ENCODE results near the gene AP2A2. TPM values are rescaled to one million over a fixed set of nuclear protein-coding genes. Genes with fewer than 3 reads are reported as not detected.
"Not testable (repeated sequence)": the region's sequence is repeated elsewhere in the genome, so short reads cannot be mapped to it uniquely, and the experiment has no call there.

The AP2A2 gene
- total RNA-seq, 1 experiment from 2014 or later, result 36.1 TPM

GRCh38 chr11:1016610-1017126 is 91.0 kb downstream of the AP2A2 start:
- not testable (repeated sequence) for DNase-seq; H3K4me3 ChIP-seq (ENCODE audit: insufficient read depth, low read depth, low read length); H3K27me3 ChIP-seq (ENCODE audit: control insufficient read depth, insufficient read depth, low read length); H3K36me3 ChIP-seq (replicated peaks; ENCODE audit: control insufficient read depth, insufficient read depth, low read length)

- H3K36me3 ChIP-seq (replicated peaks; ENCODE audit: control insufficient read depth, insufficient read depth, low read length), result no peaks in the 10 kb centered on the region
- H3K27me3 ChIP-seq (ENCODE audit: control insufficient read depth, insufficient read depth, low read length), result no peaks in the 10 kb centered on the region
- H3K4me3 ChIP-seq (ENCODE audit: insufficient read depth, low read depth, low read length), result no peak overlapping the region
- DNase-seq, result no peak
These were observed 91.8 kb downstream of the AP2A2 start for GRCh38 chr11:1017269-1018005.

DNA sequence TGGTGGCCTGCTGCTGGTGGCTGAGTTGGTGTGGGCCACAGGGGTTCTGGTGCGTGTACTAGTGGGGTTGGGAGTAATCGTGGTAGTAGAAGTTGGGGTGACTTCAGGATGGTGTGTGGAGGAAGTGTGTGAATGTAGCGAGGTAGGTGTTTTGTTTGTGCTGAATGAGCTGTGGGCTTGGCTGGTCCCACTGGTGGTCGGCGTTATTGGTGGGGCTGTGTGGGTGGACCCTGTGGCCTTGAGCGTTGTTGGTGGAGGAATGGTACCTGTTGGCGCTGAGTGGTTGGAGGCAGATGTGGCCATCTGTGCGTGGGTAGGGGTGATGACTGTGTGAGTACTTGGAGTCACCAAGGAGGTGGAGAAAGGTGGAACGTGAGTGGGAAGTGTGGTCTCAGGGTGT is 92.4 kb downstream of the AP2A2 start:
- no peaks in the 10 kb centered on the region for H3K36me3 ChIP-seq (replicated peaks; ENCODE audit: control insufficient read depth, insufficient read depth, low read length)
- H3K27me3 ChIP-seq (ENCODE audit: control insufficient read depth, insufficient read depth, low read length), result no peaks in the 10 kb centered on the region
- no peak overlapping the region for H3K4me3 ChIP-seq (ENCODE audit: insufficient read depth, low read depth, low read length)
- DNase-seq, result no peak

DNA sequence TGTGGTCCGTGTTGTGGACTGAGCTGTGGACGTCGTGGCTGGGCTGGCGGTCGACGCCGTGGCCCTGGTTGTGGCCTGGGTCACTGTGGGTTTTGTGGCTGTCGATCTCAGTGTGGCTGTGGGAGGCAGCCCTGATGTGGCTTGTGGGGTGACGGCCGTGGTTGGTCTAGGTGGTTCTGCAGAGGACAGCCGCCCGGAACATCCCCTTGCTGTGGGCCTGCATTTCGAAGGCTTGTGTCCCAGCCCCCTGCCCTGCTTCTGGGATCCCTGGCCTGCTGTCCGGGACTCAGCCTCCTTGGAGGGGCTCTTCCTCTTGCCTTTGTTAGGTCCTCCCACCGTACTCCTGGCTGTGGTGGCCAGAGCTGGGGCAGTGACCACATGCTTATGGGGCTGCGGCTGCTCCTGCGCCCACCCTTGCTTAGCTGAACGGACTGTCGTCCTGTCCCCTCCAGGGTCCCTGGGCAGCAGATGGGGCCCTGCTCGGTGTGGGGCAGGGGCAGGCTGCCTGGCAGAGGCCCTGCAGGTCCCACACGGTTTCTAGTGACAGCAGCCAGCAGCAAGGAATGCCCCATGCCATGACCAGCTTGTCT is 93.7 kb downstream of the AP2A2 start:
- no peaks in the 10 kb centered on the region for H3K36me3 ChIP-seq (replicated peaks; ENCODE audit: control insufficient read depth, insufficient read depth, low read length)
- H3K4me3 ChIP-seq (ENCODE audit: insufficient read depth, low read depth, low read length), result no peak overlapping the region
- DNase-seq, result no peak
- no peaks in the 10 kb centered on the region for H3K27me3 ChIP-seq (ENCODE audit: control insufficient read depth, insufficient read depth, low read length)

GRCh38 chr11:1020211-1020905 is 94.7 kb downstream of the AP2A2 start:
- H3K4me3 ChIP-seq (ENCODE audit: insufficient read depth, low read depth, low read length), result no peak overlapping the region
- no peaks in the 10 kb centered on the region for H3K36me3 ChIP-seq (replicated peaks; ENCODE audit: control insufficient read depth, insufficient read depth, low read length)
- H3K27me3 ChIP-seq (ENCODE audit: control insufficient read depth, insufficient read depth, low read length), result no peaks in the 10 kb centered on the region
- no peak for DNase-seq

DNA sequence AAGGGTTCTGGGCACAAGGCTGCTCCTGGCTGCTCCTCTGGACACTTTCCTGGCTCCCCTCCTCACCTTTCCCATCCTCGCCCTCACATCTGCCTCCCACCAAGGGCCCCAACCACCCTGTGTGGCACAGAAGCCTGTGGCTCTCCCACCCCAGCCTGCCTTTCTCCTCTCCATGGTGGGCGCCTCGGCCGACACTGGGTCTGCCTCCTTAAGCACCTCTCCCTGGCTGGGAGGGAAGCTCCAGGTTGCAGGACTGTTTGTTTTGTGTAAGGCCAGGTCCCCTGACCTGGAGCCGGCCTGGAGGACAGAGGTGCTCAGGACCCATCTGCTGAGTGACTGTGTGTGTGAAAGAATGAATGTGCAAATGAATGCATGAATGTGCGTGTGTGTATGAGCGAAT is 96.7 kb downstream of the AP2A2 start:
- Histone ChIP-seq H3K4me3 (ENCODE audit: insufficient read depth, low read depth, low read length) (no peak overlapping the region), H3K36me3 (replicated peaks; ENCODE audit: control insufficient read depth, insufficient read depth, low read length) (no peaks in the 10 kb centered on the region), H3K27me3 (ENCODE audit: control insufficient read depth, insufficient read depth, low read length) (no peaks in the 10 kb centered on the region)
- DNase-seq, result no peak

DNA sequence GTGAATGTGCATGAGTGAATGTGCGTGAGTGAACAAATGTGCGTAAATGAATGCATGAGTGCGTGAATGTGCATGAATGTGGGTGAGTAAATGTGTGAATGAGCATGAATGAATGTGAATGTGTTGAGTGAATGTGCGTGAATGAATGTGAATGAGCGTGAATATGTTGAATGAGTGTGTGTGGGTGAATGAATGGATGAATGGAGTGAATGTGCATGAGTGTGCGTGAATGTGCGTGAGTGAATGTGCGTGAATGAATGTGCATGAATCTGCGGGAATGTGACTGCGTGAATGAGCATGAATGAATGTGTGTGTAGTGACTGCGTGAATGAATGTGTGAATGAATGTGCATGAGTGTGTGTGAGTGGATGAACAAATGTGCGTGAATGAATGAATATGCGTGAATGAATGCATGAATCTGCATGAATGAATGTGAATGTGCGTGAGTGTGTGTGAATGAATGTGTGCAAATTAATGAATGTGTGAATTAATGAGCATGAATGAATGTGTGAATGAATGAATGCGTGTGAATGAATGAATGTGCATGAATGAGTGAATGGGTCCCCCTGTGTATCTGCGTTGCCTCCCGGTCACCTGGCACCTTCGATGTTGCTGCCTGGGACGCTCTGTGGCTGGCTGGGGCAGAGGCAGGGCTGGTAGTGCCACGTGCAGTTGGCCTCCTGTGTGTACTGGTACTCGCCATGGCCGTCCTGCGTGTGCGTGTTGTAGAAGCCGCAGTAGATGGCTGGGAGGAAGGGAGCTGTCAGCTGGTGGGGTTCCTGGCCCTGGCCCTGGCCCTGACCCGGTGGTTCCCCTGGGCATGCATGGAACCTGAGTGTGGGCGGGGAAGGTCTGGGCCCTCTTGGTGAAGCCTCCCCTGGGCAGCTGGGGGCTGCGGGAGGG is 97.5 kb downstream of the AP2A2 start:
- no peak for DNase-seq
- no peaks in the 10 kb centered on the region for H3K27me3 ChIP-seq (ENCODE audit: control insufficient read depth, insufficient read depth, low read length)
- no peak overlapping the region for H3K4me3 ChIP-seq (ENCODE audit: insufficient read depth, low read depth, low read length)
- H3K36me3 ChIP-seq (replicated peaks; ENCODE audit: control insufficient read depth, insufficient read depth, low read length), result no peaks in the 10 kb centered on the region

DNA sequence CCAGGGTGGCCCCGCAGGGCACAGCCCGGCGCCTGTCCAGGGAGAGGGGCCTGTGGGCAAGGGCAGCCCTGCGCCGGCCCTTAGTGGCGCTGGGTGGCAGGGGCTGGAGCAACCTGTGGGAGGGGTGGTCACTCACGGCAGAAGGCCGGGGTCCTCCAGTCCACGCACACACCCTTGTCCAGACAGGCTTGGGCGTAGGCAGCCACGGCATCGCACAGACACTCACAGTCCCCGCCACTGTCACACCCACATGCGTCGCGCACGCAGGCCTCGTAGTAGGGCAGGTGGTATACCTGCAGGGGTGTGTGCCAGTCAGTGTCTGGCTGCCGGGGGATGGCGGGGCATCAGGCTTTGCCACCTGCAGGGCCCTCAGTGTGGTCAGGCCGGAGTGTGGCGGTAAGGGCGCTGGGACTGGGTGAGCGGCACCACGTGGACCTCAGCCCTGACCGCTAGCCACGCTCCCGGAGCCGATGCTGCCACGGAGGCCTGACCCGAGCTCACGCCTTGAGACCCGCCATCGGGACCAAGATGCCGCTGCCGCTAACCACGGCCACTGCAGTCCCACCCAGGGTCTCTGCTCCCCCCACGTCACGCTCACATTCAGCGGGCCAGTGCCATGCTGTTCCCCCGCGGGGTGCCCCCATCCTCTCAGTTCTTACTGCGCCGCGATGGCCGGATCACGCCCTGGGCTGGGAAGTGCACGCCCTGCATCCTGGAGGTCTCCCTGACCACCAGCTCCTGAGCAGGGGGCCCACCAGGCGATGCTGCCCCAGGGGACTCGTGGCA is 98.3 kb downstream of the AP2A2 start:
- DNase-seq, result no peak
- no peaks in the 10 kb centered on the region for H3K27me3 ChIP-seq (ENCODE audit: control insufficient read depth, insufficient read depth, low read length)
- H3K4me3 ChIP-seq (ENCODE audit: insufficient read depth, low read depth, low read length), result no peak overlapping the region
- H3K36me3 ChIP-seq (replicated peaks; ENCODE audit: control insufficient read depth, insufficient read depth, low read length), result no peaks in the 10 kb centered on the region

DNA sequence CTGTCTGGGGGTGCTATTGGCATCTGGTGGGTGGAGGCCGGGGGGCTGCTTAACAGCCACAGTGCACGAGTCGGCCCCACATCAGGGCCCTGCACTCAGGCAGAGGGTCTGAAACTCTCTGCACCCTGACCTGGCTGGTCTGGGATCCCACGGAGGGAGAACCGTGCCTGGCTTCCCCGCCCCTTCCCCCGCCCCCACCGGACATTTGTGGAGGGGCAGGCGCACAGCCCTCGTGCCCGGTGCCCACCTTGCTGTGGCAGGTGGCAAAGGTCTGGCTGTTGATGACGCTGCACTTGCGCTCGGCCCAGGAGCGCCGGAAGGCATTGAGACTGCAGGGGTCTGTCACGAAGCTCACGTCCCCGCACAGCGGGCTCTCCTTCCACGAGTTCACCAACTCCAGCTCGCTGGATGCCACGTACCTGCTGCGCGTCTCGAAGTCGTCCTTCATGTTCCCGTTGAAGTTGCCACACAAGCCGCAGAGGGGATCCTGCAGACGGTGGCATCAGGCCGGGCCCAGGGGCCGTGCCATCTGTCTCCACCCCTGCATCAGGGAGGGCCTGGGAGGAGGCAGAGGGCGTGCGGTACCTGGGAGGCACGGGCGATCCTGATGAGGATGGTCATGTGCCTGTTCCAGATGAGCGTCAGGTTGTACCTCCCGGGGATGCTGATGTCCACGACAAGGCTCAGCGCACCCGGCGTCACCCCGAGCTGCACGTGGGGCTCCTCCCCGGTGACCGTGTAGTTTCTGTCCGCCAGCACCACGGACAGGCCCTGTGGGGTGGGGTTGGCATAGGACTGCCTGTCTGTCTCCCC is 99.1 kb downstream of the AP2A2 start:
- H3K4me3 ChIP-seq (ENCODE audit: insufficient read depth, low read depth, low read length), result no peak overlapping the region
- no peak for DNase-seq
- H3K27me3 ChIP-seq (ENCODE audit: control insufficient read depth, insufficient read depth, low read length), result no peaks in the 10 kb centered on the region

GRCh38 chr11:1025410-1026162 is 99.9 kb downstream of the AP2A2 start:
- no peak for DNase-seq
- no peaks in the 10 kb centered on the region for H3K36me3 ChIP-seq (replicated peaks; ENCODE audit: control insufficient read depth, insufficient read depth, low read length)
- H3K27me3 ChIP-seq (ENCODE audit: control insufficient read depth, insufficient read depth, low read length), result no peaks in the 10 kb centered on the region
- no peak overlapping the region for H3K4me3 ChIP-seq (ENCODE audit: insufficient read depth, low read depth, low read length)

More for the DNA sequence above, 99.1 kb downstream of the AP2A2 start:
- no peaks in the 10 kb centered on the region for H3K36me3 ChIP-seq (replicated peaks; ENCODE audit: control insufficient read depth, insufficient read depth, low read length)

DNA sequence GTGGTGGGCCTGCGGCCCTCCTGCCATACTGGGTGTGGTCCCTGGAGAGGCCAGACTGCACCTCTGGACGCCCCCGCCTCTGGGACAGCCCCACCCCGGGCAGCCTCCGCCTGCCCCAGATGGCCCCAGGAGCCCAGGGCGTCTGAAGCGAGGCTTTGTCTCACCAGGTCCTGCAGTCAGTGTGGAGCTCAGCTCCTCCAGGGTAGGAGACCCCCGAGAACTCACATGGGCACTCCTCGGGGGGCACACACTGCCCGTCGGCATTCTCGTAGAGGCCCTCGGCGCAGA is 100.4 kb downstream of the AP2A2 start:
- H3K27me3 ChIP-seq (ENCODE audit: control insufficient read depth, insufficient read depth, low read length), result no peaks in the 10 kb centered on the region
- no peak for DNase-seq

GRCh38 chr11:1026641-1027482 is 101.2 kb downstream of the AP2A2 start:
- no peaks in the 10 kb centered on the region for H3K36me3 ChIP-seq (replicated peaks; ENCODE audit: control insufficient read depth, insufficient read depth, low read length)
- H3K4me3 ChIP-seq (ENCODE audit: insufficient read depth, low read depth, low read length), result no peak overlapping the region
- H3K27me3 ChIP-seq (ENCODE audit: control insufficient read depth, insufficient read depth, low read length), result no peaks in the 10 kb centered on the region
- no peak for DNase-seq

More for the DNA sequence above, 100.4 kb downstream of the AP2A2 start:
- no peak overlapping the region for H3K4me3 ChIP-seq (ENCODE audit: insufficient read depth, low read depth, low read length)
- no peaks in the 10 kb centered on the region for H3K36me3 ChIP-seq (replicated peaks; ENCODE audit: control insufficient read depth, insufficient read depth, low read length)

All from H7 (cell line).